ENCODE data around the gene DUSP28.

DNA sequence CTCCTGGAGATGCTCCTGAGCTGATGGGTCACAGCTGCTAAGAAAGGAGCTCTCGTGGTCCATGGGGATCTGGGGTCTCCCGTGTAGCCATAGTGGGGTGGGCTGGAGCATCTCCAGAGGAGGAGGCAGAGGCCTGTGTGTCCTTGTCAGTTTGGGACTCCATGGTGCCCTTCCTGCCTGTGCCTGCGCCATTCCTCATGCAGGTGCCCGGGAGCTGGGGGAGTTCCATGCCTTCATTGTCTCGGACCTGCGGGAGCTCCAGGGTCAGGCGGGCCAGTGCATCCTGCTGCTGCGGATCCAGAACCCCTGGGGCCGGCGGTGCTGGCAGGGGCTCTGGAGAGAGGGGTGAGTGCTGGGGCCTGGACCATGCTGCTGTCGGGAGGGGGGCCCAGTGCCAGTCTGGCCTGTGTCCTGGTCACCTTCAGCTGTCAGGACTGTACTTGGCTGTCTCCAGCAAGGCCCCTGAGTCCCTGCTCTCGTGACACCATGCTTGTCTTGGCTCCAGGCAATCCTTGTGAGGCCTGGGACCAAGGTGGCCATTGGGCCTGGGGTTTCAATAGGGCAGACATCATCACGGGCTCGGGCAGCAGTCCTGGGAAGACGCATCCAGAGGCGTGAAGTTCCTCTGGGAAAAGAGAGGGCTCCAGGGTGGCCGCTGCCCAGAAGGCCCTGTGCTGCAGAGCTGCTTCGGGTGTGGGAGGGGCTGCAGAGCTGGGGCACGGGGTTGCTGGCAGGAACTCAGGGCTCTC, 33.7 kb downstream of the DUSP28 start:
- TF ChIP-seq CTCF (IDR thresholded peaks at IDR 0.05): no peak
- no peak for TF ChIP-seq NFYB (CRISPR knock-in tag; conservative IDR thresholded peaks at IDR 0.05; ENCODE audit: low read depth)
- TF ChIP-seq CBFB (CRISPR knock-in tag; IDR thresholded peaks at IDR 0.05; ENCODE audit: low read depth): no peak
- no peak for TF ChIP-seq ZNF416 (CRISPR knock-in tag; IDR thresholded peaks at IDR 0.05)
- no peak for TF ChIP-seq ZNF317 (CRISPR knock-in tag; IDR thresholded peaks at IDR 0.05; ENCODE audit: borderline replicate concordance, low read depth)
- no peak for TF ChIP-seq ZNF423 (CRISPR knock-in tag; IDR thresholded peaks at IDR 0.05)
- no peak for TF ChIP-seq NR3C1 (CRISPR knock-in tag; conservative IDR thresholded peaks at IDR 0.05; ENCODE audit: low read depth)
- TF ChIP-seq, protein P1, sequence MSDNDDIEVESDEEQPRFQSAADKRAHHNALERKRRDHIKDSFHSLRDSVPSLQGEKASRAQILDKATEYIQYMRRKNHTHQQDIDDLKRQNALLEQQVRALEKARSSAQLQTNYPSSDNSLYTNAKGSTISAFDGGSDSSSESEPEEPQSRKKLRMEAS (CRISPR knock-in tag; IDR thresholded peaks at IDR 0.05): no peak
- TF ChIP-seq FOXP1 (CRISPR knock-in tag; IDR thresholded peaks at IDR 0.05; ENCODE audit: borderline replicate concordance): no peak
- TF ChIP-seq ZNF121 (CRISPR knock-in tag; IDR thresholded peaks at IDR 0.05): no peak
- no peak for TF ChIP-seq ATF6 (CRISPR knock-in tag; IDR thresholded peaks at IDR 0.05)

Data from WTC11 (cell line).